GM12878 (cell line): Measurements from ENCODE around the gene CASK. TPM values are rescaled to one million over a fixed set of nuclear protein-coding genes. Genes with fewer than 3 reads are reported as not detected.

Source experiments
- ATAC-seq: fragments of 200-7000 bp; cut with Tn5 transposase; 3 replicates; pipeline ENCODE4 v1.9.1; 2020; ENCODE audit warnings: mild to moderate bottlenecking, moderate library complexity
- BruUV-seq: library from RNA; stranded (reverse); fragments of 400-500 nt; replicated peaks from 2 replicates; lab custom pipeline; 2021; lab: Mats Ljungman, UMichigan
- CTCF ChIA-PET: fragments of 300-600 bp; sonication (Branson Sonifier 250); formaldehyde crosslinking; extraction: SDS; loops from one replicate; lab custom pipeline; 2021; ENCODE audit warnings: inconsistent platforms; lab: Yijun Ruan, JAX
- POLR2A ChIA-PET: fragments of 350-600 bp; formaldehyde crosslinking; extraction: SDS; loops from one replicate; lab custom pipeline; 2021; ENCODE audit warnings: inconsistent platforms; lab: Charles Lee
- RAD21 ChIA-PET: fragments of 300-600 bp; sonication (Branson Sonifier 250); formaldehyde crosslinking; loops from one replicate; lab custom pipeline; 2023; ENCODE audit warnings: antibody characterized with exemption; ENCODE audit not compliant: unreplicated experiment; lab: Charles Lee
- SMC1A ChIA-PET: fragments of 300-600 bp; sonication (Branson Sonifier 250); formaldehyde crosslinking; loops from one replicate; lab custom pipeline; 2023; ENCODE audit not compliant: unreplicated experiment, uncharacterized antibody; lab: Charles Lee
- DNase-seq: peaks from one replicate; pipeline ENCODE4 v3.0.0-alpha.2; 2011; ENCODE audit warnings: low read depth, low spot score
- FAIRE-seq: peaks from 3 replicates; lab custom pipeline; 2011; peaks lifted over from hg19 to GRCh38; lab: Jason Lieb, UNC
- H2AFZ ChIP-seq: 2 replicates; pipeline ENCODE4 v1.6.0; 2011; ENCODE audit warnings: low read depth, low read length, control low read depth; ENCODE audit not compliant: control insufficient read depth
- H3K27ac ChIP-seq: 2 replicates; pipeline ENCODE4 v1.5.1; 2011; ENCODE audit warnings: control low read depth; ENCODE audit not compliant: control insufficient read depth, insufficient read depth
- H3K27me3 ChIP-seq, 2 experiments: replicated peaks in 1 of 2; 2 replicates each; pipeline versions ENCODE4 v1.6.0 to v1.6.1; 2011; ENCODE audit warnings: low read length in 1 of 2; ENCODE audit not compliant: control insufficient read depth in 2 of 2, insufficient read depth in 2 of 2
- H3K36me3 ChIP-seq, 2 experiments: 2 replicates each; pipeline ENCODE4 v1.5.1; 2011; ENCODE audit warnings: low read length in 1 of 2; ENCODE audit not compliant: control insufficient read depth in 2 of 2, insufficient read depth in 2 of 2
- H3K4me1 ChIP-seq: 2 replicates; pipeline ENCODE4 v1.6.1; 2011; ENCODE audit warnings: mild to moderate bottlenecking, low read length, moderate library complexity, mixed read lengths; ENCODE audit not compliant: control insufficient read depth, insufficient read depth
- H3K4me2 ChIP-seq: 2 replicates; pipeline ENCODE4 v1.6.0; 2011; ENCODE audit warnings: control low read depth; ENCODE audit not compliant: control insufficient read depth, insufficient read depth
- H3K4me3 ChIP-seq: fragments of 200-600 bp; sonication (generic); 2 replicates; pipeline ENCODE4 v1.5.1; 2016
- H3K79me2 ChIP-seq: 2 replicates; pipeline ENCODE4 v1.6.0; 2011; ENCODE audit warnings: low read length; ENCODE audit not compliant: control insufficient read depth, insufficient read depth
- H3K9ac ChIP-seq: 2 replicates; pipeline ENCODE4 v1.8.0; 2011; ENCODE audit warnings: low read length, control low read depth, mixed read lengths; ENCODE audit not compliant: control insufficient read depth, insufficient read depth
- H3K9me3 ChIP-seq: replicated peaks from 3 replicates; pipeline ENCODE4 v1.5.1; 2011; ENCODE audit warnings: mild to moderate bottlenecking, low read length; ENCODE audit not compliant: control insufficient read depth, insufficient read depth
- H4K20me1 ChIP-seq: 2 replicates; pipeline ENCODE4 v1.6.0; 2011; ENCODE audit not compliant: control insufficient read depth, insufficient read depth
- EED ChIP-seq: sonication (generic); IDR thresholded peaks from 2 replicates; pipeline ENCODE4 v1.6.1; 2016; ENCODE audit warnings: antibody characterized with exemption, low read depth
- EGR1 ChIP-seq, 2 experiments: IDR thresholded peaks; 1 replicate in 1 of 2; 2 replicates in 1 of 2; pipeline ENCODE4 v1.6.1; 2011 to 2012; ENCODE audit warnings: low read depth in 2 of 2, low read length in 2 of 2, borderline replicate concordance in 1 of 2, mild to moderate bottlenecking in 1 of 2, moderate library complexity in 1 of 2
- ESRRA ChIP-seq: IDR thresholded peaks from 2 replicates; pipeline ENCODE4 v1.6.1; 2012; ENCODE audit warnings: mild to moderate bottlenecking, low read length, improper control_type of control experiment
- HDGF ChIP-seq: fragments of 450-650 bp; IDR thresholded peaks from 2 replicates; pipeline ENCODE4 v1.6.1; 2016; ENCODE audit warnings: antibody characterized with exemption
- MLLT1 ChIP-seq: fragments of 450-650 bp; IDR thresholded peaks from 2 replicates; pipeline ENCODE4 v1.6.1; 2016; ENCODE audit warnings: mild to moderate bottlenecking
- NFYB ChIP-seq: IDR thresholded peaks from 2 replicates; pipeline ENCODE4 v1.6.1; 2011; ENCODE audit warnings: low read depth, mild to moderate bottlenecking, low read length, improper control_type of control experiment, moderate library complexity; ENCODE audit not compliant: insufficient read depth
- SIN3A ChIP-seq: IDR thresholded peaks from 2 replicates; pipeline ENCODE4 v1.6.1; 2012; ENCODE audit warnings: low read depth, low read length, improper control_type of control experiment
- SREBF2 ChIP-seq: IDR thresholded peaks from 2 replicates; pipeline ENCODE4 v1.6.1; 2012; ENCODE audit warnings: mild to moderate bottlenecking, low read length
- STAT1 ChIP-seq: fragments of 450-650 bp; conservative IDR thresholded peaks from 2 replicates; pipeline ENCODE4 v1.6.1; 2014; ENCODE audit warnings: antibody characterized with exemption, mild to moderate bottlenecking
- TARDBP ChIP-seq: IDR thresholded peaks from 2 replicates; pipeline ENCODE4 v1.6.1; 2016; ENCODE audit warnings: borderline replicate concordance
- TCF12 ChIP-seq: IDR thresholded peaks from 2 replicates; pipeline ENCODE4 v1.6.1; 2011; ENCODE audit warnings: low read depth, mild to moderate bottlenecking, low read length
- WGBS: methylation state at CpG from one replicate; pipeline ENCODE4 v1.1.6; 2016; ENCODE audit warnings: low lambda C conversion rate; ENCODE audit not compliant: insufficient replicate concordance, insufficient coverage; ENCODE audit errors: missing lambda C conversion rate; 5-methylcytosine and 5-hydroxymethylcytosine counted together
- in situ Hi-C: fragments of 300-500 bp; cut with MboI; formaldehyde crosslinking; loops from 9 replicates; pipeline ENCODE4 v1.14.3; 2018; ENCODE audit warnings: mixed read lengths
- intact Hi-C: fragments of 100-400 bp; cut with micrococcal nuclease; formaldehyde crosslinking; loops from one replicate; pipeline ENCODE4 v1.14.2; 2022; ENCODE audit not compliant: unreplicated experiment
- polyA plus RNA-seq, 11 experiments: library from polyadenylated mRNA; depleted of rRNA in 4 of 11; unstranded in 6 of 11; stranded (reverse) in 5 of 11; fragments of >200 nt; fragmentation: Nextera tagmentation in 4 of 11; fragmentation: Illumina TruSeq in 1 of 11; extraction: Ambion mirVana in 4 of 11; extraction: Trizol in 1 of 11; gene quantifications; 1 replicate in 1 of 11; 2 replicates in 10 of 11; pipeline versions ENCODE4 v1.2.1 to v1.2.3, GENCODE V29; 2011 to 2016; ENCODE audit warnings: inconsistent platforms in 2 of 11, missing spikeins in 2 of 11, low read depth in 1 of 11
- total RNA-seq, 4 experiments: library from RNA; depleted of rRNA in 3 of 4; stranded (reverse); fragments of >200 nt in 3 of 4; fragmentation: Illumina TruSeq in 1 of 4; extraction: Trizol in 1 of 4; gene quantifications; 2 replicates each; pipeline versions ENCODE4 v1.2.1 to v1.2.3, GENCODE V29; 2013 to 2021
- TF ChIP-seq, protein P1 (sequence below): fragments of 450-650 bp; IDR thresholded peaks from 2 replicates; pipeline ENCODE4 v1.6.1; 2018; ENCODE audit warnings: borderline replicate concordance, mild to moderate bottlenecking; ENCODE audit not compliant: partially characterized antibody

The CASK gene
- total and polyA plus RNA-seq, 10 of the 15 experiments (the other 5 are each of a cell fraction or from before 2014, with no cell fraction given) = 0.60 to 45.9 (median 4.8) TPM

DNA sequence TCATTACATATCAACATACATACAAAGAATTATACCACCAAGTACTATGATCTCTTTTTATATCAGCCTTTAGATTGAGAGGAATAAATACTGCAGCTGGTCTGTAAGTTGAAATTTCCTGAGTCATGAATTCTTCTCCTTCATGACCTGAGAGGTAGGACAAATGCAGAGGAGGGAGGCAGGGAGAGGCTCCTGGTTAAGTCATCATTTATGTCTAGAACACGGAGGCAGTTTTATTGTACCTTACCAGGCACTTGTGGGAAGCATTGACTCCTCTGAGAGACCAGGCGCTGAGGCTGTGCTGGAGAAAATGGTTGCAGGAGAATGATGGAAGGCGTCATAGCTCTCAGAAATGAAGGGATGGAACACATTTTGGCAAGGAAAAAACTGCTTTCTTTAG, 12.5 kb upstream of the CASK start (continued):
- TF ChIP-seq MLLT1 (no peak), ESRRA (no peak), EED (no peak), SIN3A (no peak), SREBF2 (no peak), NFYB (no peak)
- TF ChIP-seq, protein P1, sequence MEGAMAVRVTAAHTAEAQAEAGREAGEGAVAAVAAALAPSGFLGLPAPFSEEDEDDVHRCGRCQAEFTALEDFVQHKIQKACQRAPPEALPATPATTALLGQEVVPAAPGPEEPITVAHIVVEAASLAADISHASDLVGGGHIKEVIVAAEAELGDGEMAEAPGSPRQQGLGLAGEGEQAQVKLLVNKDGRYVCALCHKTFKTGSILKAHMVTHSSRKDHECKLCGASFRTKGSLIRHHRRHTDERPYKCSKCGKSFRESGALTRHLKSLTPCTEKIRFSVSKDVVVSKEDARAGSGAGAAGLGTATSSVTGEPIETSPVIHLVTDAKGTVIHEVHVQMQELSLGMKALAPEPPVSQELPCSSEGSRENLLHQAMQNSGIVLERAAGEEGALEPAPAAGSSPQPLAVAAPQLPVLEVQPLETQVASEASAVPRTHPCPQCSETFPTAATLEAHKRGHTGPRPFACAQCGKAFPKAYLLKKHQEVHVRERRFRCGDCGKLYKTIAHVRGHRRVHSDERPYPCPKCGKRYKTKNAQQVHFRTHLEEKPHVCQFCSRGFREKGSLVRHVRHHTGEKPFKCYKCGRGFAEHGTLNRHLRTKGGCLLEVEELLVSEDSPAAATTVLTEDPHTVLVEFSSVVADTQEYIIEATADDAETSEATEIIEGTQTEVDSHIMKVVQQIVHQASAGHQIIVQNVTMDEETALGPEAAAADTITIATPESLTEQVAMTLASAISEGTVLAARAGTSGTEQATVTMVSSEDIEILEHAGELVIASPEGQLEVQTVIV = no peak
- TF ChIP-seq, all 136 proteins: peak for 0

DNA sequence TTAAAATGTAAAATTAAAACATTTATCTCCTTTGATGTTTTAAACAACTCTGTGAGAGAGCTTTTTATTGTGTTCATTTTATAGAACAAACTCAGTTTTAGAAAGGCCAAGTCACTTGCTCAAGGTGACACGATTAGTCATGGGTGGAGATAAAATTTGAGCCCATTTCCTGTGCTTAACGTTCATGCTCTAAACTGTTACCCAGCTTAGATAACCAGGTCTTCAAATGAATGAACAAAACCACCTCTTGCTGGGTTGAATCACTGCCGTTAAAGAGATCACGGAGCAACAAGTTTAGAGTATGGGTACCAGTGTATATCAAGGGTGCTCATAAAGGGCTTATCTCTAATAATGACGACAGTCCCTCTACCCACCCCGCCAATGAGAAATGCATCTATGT, 10.2 kb upstream of the CASK start:
- ChIA-PET CTCF (interaction anchor here (1.2 kb wide), 1 partner anchor 43 kb away, joined by 3 read pairs; no protein-coding TSS in a partner anchor), POLR2A (no interaction called here), SMC1A (interaction anchor here (1.3 kb wide), 1 partner anchor 135 kb away, joined by 5 read pairs; no protein-coding TSS in a partner anchor), RAD21 (no interaction called here)
- H3K9me3 ChIP-seq = no peaks in the 10 kb centered on the region
- no peaks in the 10 kb centered on the region for H3K27me3 ChIP-seq
- H3K36me3 ChIP-seq = no peaks in the 10 kb centered on the region
- no peaks in the 10 kb centered on the region for H4K20me1 ChIP-seq
- no peak overlapping the region for H3K4me3 ChIP-seq
- TF ChIP-seq TCF12 = no peak
- TF ChIP-seq EGR1 (IDR thresholded peaks at IDR 0.05; ENCODE audit: borderline replicate concordance in 1 of 2, low read depth in 2 of 2, low read length in 2 of 2) = no peak
- TF ChIP-seq TARDBP = no peak
- no peak for TF ChIP-seq HDGF
- TF ChIP-seq STAT1 = no peak
- no peak for FAIRE-seq
- intact Hi-C loops (no loop called here), in situ Hi-C loops (no loop called here)
- no peaks in the 10 kb centered on the region for H3K79me2 ChIP-seq
- BruUV-seq = no TSS peak
- H2AFZ ChIP-seq = no peak overlapping the region
- H3K9ac ChIP-seq = no peak overlapping the region
- ATAC-seq = no peak
- no peak overlapping the region for H3K4me2 ChIP-seq
- no peak overlapping the region for H3K27ac ChIP-seq
- 58% methylated on average over 6 of the region's 6 CpGs for WGBS
- DNase-seq = no peak
- no peaks in the 10 kb centered on the region for H3K4me1 ChIP-seq
